Prostate gland (tissue), 2 donors: ENCODE results near the gene SLC38A10. TPM values are rescaled to one million over a fixed set of nuclear protein-coding genes. Genes with fewer than 3 reads are reported as not detected.

Source experiments
- DNase-seq: peaks from one replicate; pipeline ENCODE4 v3.0.0-alpha.2; 2019; ENCODE audit warnings: low spot score
- H3K27ac ChIP-seq, 2 donors: fragments of 200-600 bp; sonication (generic); 2 replicates each; pipeline ENCODE4 v1.5.1; 2017 to 2019
- H3K27me3 ChIP-seq: fragments of 200-600 bp; sonication (generic); replicated peaks from 2 replicates; pipeline ENCODE4 v1.5.1; 2019; ENCODE audit not compliant: insufficient read depth
- H3K36me3 ChIP-seq, 2 donors: fragments of 200-600 bp; sonication (generic); 1 replicate in 1 of 2; 2 replicates in 1 of 2; pipeline versions ENCODE4 v1.5.1 to v1.8.1; 2017 to 2019
- H3K4me1 ChIP-seq: fragments of 200-600 bp; sonication (generic); replicated peaks from 2 replicates; pipeline ENCODE4 v1.5.1; 2019
- H3K4me3 ChIP-seq, 2 donors: fragments of 200-600 bp; sonication (generic); 2 replicates each; pipeline ENCODE4 v1.5.1; 2017 to 2019
- H3K9me3 ChIP-seq: fragments of 200-600 bp; sonication (generic); 2 replicates; pipeline ENCODE4 v1.5.1; 2017
- POLR2A ChIP-seq: fragments of 450-650 bp; IDR thresholded peaks from one replicate; pipeline ENCODE4 v1.6.1; 2016; ENCODE audit warnings: antibody characterized with exemption, mild to moderate bottlenecking
- POLR2AphosphoS5 ChIP-seq: sonication (generic); formaldehyde crosslinking; IDR thresholded peaks from one replicate; pipeline ENCODE4 v1.6.1; 2017; ENCODE audit warnings: antibody characterized with exemption
- WGBS: methylation state at CpG from one replicate; pipeline ENCODE4 v1.1.5; 2018; 5-methylcytosine and 5-hydroxymethylcytosine counted together
- intact Hi-C: fragments of 100-400 bp; cut with DNase I; formaldehyde crosslinking; loops from one replicate; pipeline ENCODE4 v1.14.2; 2022
- total RNA-seq, 2 donors: library from RNA; depleted of rRNA; stranded (reverse); fragments of >200 nt; gene quantifications; one replicate each; pipeline ENCODE4 v1.1.0, GENCODE V29; 2016
- TF ChIP-seq, protein P1 (sequence below), 4 experiments: fragments of 200-600 bp in 2 of 4; fragments of 450-650 bp in 2 of 4; sonication (generic) in 2 of 4; IDR thresholded peaks; 1 replicate in 3 of 4; 2 replicates in 1 of 4; pipeline ENCODE4 v1.5.1; 2016 to 2019; ENCODE audit warnings: antibody characterized with exemption in 4 of 4, mild to moderate bottlenecking in 2 of 4, moderate library complexity in 2 of 4

The SLC38A10 gene
- total RNA-seq, 2 donors from 2014 or later = 104 to 167 TPM

DNA sequence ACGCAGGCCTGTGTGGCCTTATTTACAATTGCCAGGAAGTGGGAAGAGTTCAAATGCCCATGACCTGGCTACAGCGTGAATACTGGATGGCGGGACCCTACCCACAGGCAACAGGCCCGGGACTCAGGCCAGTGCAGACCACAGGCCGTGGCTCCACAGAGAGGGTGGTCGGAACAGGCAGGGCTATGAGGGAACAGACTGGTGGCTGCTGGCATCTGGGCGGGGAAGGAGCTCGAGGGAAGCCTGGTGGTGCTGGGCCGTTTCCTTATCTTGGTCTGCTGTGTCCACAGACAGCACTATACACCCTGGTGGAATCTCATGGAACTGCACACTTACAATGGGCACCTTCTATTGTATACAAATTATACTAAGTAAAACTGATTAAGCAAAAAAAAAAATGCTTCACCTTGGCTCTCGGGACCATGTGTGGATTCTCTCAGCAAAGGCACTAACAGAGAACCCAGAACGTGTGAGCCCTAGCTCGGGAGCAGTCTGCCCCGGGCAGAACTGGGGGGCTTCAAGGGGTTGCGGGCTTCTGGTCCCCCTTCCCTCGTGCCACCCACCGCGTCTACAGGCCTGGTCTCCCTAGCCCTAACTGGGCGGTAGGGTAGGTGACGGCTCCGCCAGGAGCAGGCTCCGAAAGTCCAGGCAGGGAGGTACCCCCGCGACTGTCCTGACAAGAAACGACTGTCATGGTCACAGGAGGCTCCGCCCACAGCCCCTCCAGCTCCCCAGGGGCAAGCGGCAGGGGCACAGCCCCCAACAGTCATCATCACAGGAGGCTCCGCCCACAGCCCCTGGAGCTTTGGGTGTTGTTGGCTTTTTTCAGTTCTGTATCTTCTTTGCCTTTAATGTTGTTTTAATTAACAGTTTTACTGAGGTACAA is 94.2 kb downstream of the SLC38A10 start:
- Histone ChIP-seq H3K9me3 (no peaks in the 10 kb centered on the region), H3K27ac (no peak overlapping the region), H3K4me3 (no peak overlapping the region), H3K27me3 (no peaks in the 10 kb centered on the region), H3K4me1 (no peaks in the 10 kb centered on the region), H3K36me3 (no peaks in the 10 kb centered on the region)
- intact Hi-C loops = no loop called here
- TF ChIP-seq, protein P1, sequence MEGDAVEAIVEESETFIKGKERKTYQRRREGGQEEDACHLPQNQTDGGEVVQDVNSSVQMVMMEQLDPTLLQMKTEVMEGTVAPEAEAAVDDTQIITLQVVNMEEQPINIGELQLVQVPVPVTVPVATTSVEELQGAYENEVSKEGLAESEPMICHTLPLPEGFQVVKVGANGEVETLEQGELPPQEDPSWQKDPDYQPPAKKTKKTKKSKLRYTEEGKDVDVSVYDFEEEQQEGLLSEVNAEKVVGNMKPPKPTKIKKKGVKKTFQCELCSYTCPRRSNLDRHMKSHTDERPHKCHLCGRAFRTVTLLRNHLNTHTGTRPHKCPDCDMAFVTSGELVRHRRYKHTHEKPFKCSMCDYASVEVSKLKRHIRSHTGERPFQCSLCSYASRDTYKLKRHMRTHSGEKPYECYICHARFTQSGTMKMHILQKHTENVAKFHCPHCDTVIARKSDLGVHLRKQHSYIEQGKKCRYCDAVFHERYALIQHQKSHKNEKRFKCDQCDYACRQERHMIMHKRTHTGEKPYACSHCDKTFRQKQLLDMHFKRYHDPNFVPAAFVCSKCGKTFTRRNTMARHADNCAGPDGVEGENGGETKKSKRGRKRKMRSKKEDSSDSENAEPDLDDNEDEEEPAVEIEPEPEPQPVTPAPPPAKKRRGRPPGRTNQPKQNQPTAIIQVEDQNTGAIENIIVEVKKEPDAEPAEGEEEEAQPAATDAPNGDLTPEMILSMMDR (IDR thresholded peaks at IDR 0.05) = peak; percentile 34 to 71 (median 60)
- no peak for TF ChIP-seq POLR2AphosphoS5
- TF ChIP-seq POLR2A = no peak
- DNase-seq = peak; percentile 66
- 71% methylated on average over 26 of the region's 27 CpGs for WGBS

DNA sequence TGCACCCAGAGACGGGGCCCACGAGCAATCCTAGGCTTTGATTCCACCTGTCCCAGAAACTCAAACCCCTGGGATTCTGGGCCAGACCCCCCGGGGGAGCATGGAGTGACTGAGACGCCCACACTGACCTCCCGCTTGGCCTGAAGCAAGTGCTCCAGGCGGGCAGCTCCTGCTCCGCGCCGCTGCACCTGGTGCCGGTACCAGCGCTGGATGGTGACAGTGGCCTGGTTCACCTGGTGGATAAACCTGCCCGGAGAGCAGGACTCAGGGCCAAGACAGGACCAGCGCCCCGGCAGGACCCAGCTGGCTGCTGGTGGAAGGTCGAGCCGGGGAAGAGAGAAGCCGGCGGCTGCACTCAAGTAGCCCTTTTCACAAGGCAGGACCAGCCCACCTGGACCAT is 94.9 kb downstream of the SLC38A10 start:
- TF ChIP-seq POLR2AphosphoS5 (no peak), POLR2A (no peak)
- TF ChIP-seq, protein P1 (IDR thresholded peaks at IDR 0.05) = no peak
- DNase-seq = no peak
- 87% methylated on average over 15 of the region's 18 CpGs for WGBS
- no peak overlapping the region for H3K4me3 ChIP-seq
- no peaks in the 10 kb centered on the region for H3K27me3 ChIP-seq
- intact Hi-C loops = no loop called here
- no peaks in the 10 kb centered on the region for H3K36me3 ChIP-seq
- H3K4me1 ChIP-seq = no peaks in the 10 kb centered on the region
- no peak overlapping the region for H3K27ac ChIP-seq
- H3K9me3 ChIP-seq = no peaks in the 10 kb centered on the region

DNA sequence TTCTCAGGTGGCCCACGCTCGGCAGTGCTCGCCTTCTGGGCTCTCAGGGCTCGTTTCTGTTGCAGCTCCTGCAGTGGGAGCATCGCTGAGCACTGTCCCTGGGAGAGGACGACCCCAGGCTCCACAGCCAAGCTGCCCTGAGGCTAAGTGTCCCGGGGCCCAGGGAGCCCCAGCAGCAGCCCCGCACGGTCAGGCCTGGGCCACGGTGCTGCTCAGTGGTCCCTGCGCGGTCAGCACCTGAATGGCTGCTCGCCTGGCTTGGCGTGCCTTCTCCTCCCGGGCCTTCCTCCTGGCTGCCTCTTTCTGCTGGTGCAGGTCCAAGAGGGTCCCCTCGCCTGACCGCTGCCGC is 95.7 kb downstream of the SLC38A10 start:
- H3K4me3 ChIP-seq = no peak overlapping the region
- TF ChIP-seq POLR2AphosphoS5 = no peak
- TF ChIP-seq POLR2A = no peak
- TF ChIP-seq, protein P1 (IDR thresholded peaks at IDR 0.05) = no peak
- no peak overlapping the region for H3K27ac ChIP-seq
- 92% methylated on average over 11 of the region's 18 CpGs for WGBS
- DNase-seq = no peak
- H3K4me1 ChIP-seq = no peaks in the 10 kb centered on the region
- H3K9me3 ChIP-seq = no peaks in the 10 kb centered on the region
- no peaks in the 10 kb centered on the region for H3K27me3 ChIP-seq
- no peaks in the 10 kb centered on the region for H3K36me3 ChIP-seq
- intact Hi-C loops = no loop called here

DNA sequence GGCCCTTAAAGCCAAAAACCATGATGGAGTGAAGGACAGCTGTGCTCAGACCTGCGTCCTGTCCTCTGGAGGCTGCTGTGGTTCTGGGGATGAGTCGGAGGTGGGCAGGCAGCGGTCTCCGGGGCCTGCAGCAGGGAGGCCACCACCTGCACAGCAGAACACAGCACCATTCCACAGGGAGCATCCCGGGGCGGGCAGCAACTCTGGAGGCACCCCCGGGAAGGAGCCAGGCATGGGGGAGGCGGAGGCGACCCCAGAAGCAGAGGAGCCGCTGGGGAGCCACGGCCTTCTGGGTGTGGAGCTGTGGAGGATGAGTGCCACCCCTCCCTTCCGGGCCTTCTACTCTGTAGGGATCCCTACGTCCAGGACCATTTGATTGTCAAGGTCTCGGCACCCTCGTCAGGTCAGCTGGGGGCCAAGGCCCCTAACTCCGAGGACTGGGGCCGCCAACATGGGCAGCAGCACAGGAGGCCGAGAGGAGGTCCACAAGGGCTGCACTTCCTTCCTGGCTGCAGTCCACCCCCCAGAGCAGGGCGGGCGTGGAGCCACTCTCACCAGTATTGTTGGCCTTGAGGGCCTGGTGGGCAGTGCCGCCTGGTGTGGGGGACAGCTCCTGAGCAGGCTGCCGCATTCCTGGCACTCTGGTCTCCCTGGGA is 96.2 kb downstream of the SLC38A10 start:
- TF ChIP-seq POLR2AphosphoS5 (no peak), POLR2A (no peak)
- TF ChIP-seq, protein P1 (IDR thresholded peaks at IDR 0.05) = no peak
- H3K4me3 ChIP-seq = no peak overlapping the region
- 91% methylated on average over 20 of the region's 22 CpGs for WGBS
- intact Hi-C loops = no loop called here
- no peaks in the 10 kb centered on the region for H3K27me3 ChIP-seq
- no peaks in the 10 kb centered on the region for H3K36me3 ChIP-seq
- H3K27ac ChIP-seq = no peak overlapping the region
- H3K4me1 ChIP-seq = no peaks in the 10 kb centered on the region
- H3K9me3 ChIP-seq = no peaks in the 10 kb centered on the region
- no peak for DNase-seq
